CD14-positive monocyte (primary cell): ENCODE results near the gene RFX1. TPM values are rescaled to one million over a fixed set of nuclear protein-coding genes. Genes with fewer than 3 reads are reported as not detected.

Source experiments
- DNase-seq, 3 donors: peaks; one replicate each; pipeline ENCODE4 v3.0.0-alpha.2; 2011 to 2022
- H2AFZ ChIP-seq: 2 replicates; pipeline ENCODE4 v1.6.0; 2012; ENCODE audit warnings: mild to moderate bottlenecking, low read depth, low read length, inconsistent platforms; ENCODE audit not compliant: insufficient read depth, poor library complexity, severe bottlenecking
- H3K27ac ChIP-seq, 2 donors: 1 replicate in 1 of 2; 2 replicates in 1 of 2; pipeline ENCODE4 v1.5.1; 2012 to 2013; ENCODE audit warnings: low read length in 2 of 2, control low read depth in 1 of 2, inconsistent platforms in 1 of 2, low read depth in 1 of 2, mild to moderate bottlenecking in 1 of 2
- H3K27me3 ChIP-seq, 2 donors: one replicate each; pipeline versions ENCODE4 v1.6.0 to v1.6.1; 2011 to 2013; ENCODE audit warnings: low read length in 2 of 2; ENCODE audit not compliant: control insufficient read depth in 2 of 2, insufficient read depth in 2 of 2
- H3K36me3 ChIP-seq, 2 donors: replicated peaks in 1 of 2; 1 replicate in 1 of 2; 2 replicates in 1 of 2; pipeline versions ENCODE4 v1.5.1 to v1.6.1; 2012 to 2013; ENCODE audit warnings: low read length in 2 of 2, control low read depth in 1 of 2, inconsistent platforms in 1 of 2, mild to moderate bottlenecking in 1 of 2; ENCODE audit not compliant: insufficient read depth in 2 of 2, control insufficient read depth in 1 of 2
- H3K4me1 ChIP-seq, 2 donors: 1 replicate in 1 of 2; 2 replicates in 1 of 2; pipeline versions ENCODE4 v1.5.1 to v1.6.1; 2012 to 2013; ENCODE audit warnings: low read length in 2 of 2, control low read depth in 1 of 2, inconsistent platforms in 1 of 2, mild to moderate bottlenecking in 1 of 2, moderate library complexity in 1 of 2; ENCODE audit not compliant: insufficient read depth in 2 of 2, control insufficient read depth in 1 of 2
- H3K4me2 ChIP-seq: replicated peaks from 2 replicates; pipeline ENCODE3; 2012; ENCODE audit warnings: low read length, moderate library complexity, mild to moderate bottlenecking; ENCODE audit not compliant: poor library complexity, severe bottlenecking; ENCODE audit errors: extremely low read depth
- H3K4me3 ChIP-seq, 3 experiments: fragments of 200-600 bp in 1 of 3; sonication (generic) in 1 of 3; replicated peaks in 1 of 3; 1 replicate in 2 of 3; 2 replicates in 1 of 3; pipeline ENCODE4 v1.5.1; 2011 to 2013; ENCODE audit warnings: low read length in 3 of 3, mild to moderate bottlenecking in 3 of 3, control low read depth in 2 of 3, low read depth in 2 of 3, inconsistent platforms in 1 of 3, moderate library complexity in 1 of 3
- H3K79me2 ChIP-seq: 2 replicates; pipeline ENCODE4 v1.6.0; 2012; ENCODE audit warnings: mild to moderate bottlenecking, control low read depth, inconsistent platforms, low read length, moderate library complexity; ENCODE audit not compliant: insufficient read depth
- H3K9ac ChIP-seq: 2 replicates; pipeline ENCODE4 v1.6.0; 2017; ENCODE audit warnings: low read length, mild to moderate bottlenecking; ENCODE audit not compliant: insufficient read depth, poor library complexity, severe bottlenecking
- H3K9me3 ChIP-seq, 2 donors: replicated peaks in 1 of 2; 1 replicate in 1 of 2; 2 replicates in 1 of 2; pipeline versions ENCODE4 v1.5.1 to v1.6.1; 2012 to 2013; ENCODE audit warnings: low read length in 2 of 2, control low read depth in 1 of 2; ENCODE audit not compliant: control insufficient read depth in 1 of 2, insufficient read depth in 1 of 2
- H4K20me1 ChIP-seq: 2 replicates; pipeline ENCODE4 v1.6.0; 2012; ENCODE audit warnings: mild to moderate bottlenecking, low read length, control low read depth, moderate library complexity; ENCODE audit not compliant: insufficient read depth
- H3K27ac Mint-ChIP-seq, 7 donors: one replicate each; pipeline ENCODE4 v1.8.0; 2020; ENCODE audit warnings: mild to moderate bottlenecking in 7 of 7, mixed read lengths in 7 of 7, moderate library complexity in 6 of 7, inconsistent platforms in 2 of 7
- H3K27me3 Mint-ChIP-seq, 3 donors: one replicate each; pipeline ENCODE4 v1.8.0; 2021 to 2022; ENCODE audit warnings: low read depth in 3 of 3, mild to moderate bottlenecking in 3 of 3, mixed read lengths in 3 of 3, moderate library complexity in 3 of 3, inconsistent platforms in 1 of 3
- H3K36me3 Mint-ChIP-seq, 2 donors: one replicate each; pipeline ENCODE4 v1.8.0; 2020; ENCODE audit warnings: mixed read lengths in 2 of 2, inconsistent platforms in 1 of 2, mild to moderate bottlenecking in 1 of 2
- H3K4me1 Mint-ChIP-seq: one replicate; pipeline ENCODE4 v1.8.0; 2020; ENCODE audit warnings: mild to moderate bottlenecking, mixed read lengths
- H3K4me3 Mint-ChIP-seq, 2 donors: one replicate each; pipeline ENCODE4 v1.8.0; 2020; ENCODE audit warnings: mild to moderate bottlenecking in 2 of 2, mixed read lengths in 2 of 2, moderate library complexity in 1 of 2
- H3K9me3 Mint-ChIP-seq, 7 donors: one replicate each; pipeline ENCODE4 v1.8.0; 2020 to 2022; ENCODE audit warnings: mixed read lengths in 7 of 7, mild to moderate bottlenecking in 6 of 7, moderate library complexity in 6 of 7, inconsistent platforms in 2 of 7
- WGBS: methylation state at CpG from one replicate; pipeline ENCODE4 v1.1.5; 2013; ENCODE audit warnings: missing lambda C conversion rate; ENCODE audit not compliant: insufficient coverage; 5-methylcytosine and 5-hydroxymethylcytosine counted together
- intact Hi-C, 2 donors: fragments of 100-400 bp; cut with micrococcal nuclease; formaldehyde crosslinking; loops; one replicate each; pipeline versions ENCODE4 v1.15.0 to v1.15.1; 2023
- polyA plus RNA-seq, 3 donors: library from polyadenylated mRNA; depleted of rRNA in 1 of 3; unstranded in 2 of 3; stranded (reverse) in 1 of 3; fragments of 300-500 nt in 2 of 3; fragments of >200 nt in 1 of 3; fragmentation: Illumina TruSeq in 2 of 3; gene quantifications; 1 replicate in 2 of 3; 2 replicates in 1 of 3; pipeline ENCODE4 v1.2.3, GENCODE V29; 2012 to 2021
- TF ChIP-seq, protein P1 (sequence below): fragments of 200-600 bp; IDR thresholded peaks from one replicate; pipeline ENCODE4 v1.8.0; 2022; ENCODE audit warnings: antibody characterized with exemption, mild to moderate bottlenecking

Gene RFX1
- polyA plus RNA-seq, 3 donors, result 0.89 to 12.8 (median 0.95) TPM

DNA sequence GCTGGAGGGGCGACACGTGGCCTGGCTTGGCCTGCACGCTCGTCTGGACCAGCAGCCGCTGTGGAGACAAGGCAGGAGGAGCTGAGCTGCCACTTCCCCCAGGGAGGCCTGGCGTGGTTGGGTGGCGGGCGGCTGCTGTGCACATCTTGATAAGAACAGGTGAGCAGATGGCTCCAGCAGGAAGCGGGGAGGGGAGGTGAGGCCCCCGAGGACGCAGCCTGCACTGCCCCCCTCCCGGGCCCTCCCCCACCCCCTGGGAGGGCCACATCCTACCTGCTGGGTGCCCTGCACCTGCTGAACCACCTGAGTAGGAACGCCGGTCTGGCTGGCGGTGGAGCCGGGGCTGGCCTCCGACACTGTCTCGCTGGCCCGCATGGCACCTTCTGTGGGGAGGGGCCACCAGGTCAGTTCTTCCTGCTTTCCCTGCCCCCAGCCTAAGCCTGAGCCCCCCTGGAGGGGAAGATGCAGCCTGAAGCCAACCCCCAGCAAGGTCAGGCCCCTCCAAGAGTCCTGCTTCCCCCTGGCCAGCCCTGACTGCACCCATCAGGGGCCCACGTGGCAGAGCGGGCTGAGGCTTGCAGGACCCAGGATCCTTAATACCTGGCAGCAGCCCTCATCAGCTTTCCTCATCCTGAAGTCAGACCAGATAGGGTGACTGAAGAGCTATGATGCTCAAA is 22.8 kb downstream of the RFX1 start:
- Histone ChIP-seq H3K4me1 (peaks cover 62 to 78% of the 10 kb centered on the region in 2 donors), H3K4me3 (no peak overlapping the region), H3K9me3 (no peaks in the 10 kb centered on the region), H3K4me2 (no peak overlapping the region), H3K27ac (no peak overlapping the region), H3K79me2 (peaks cover 4% of the 10 kb centered on the region), H2AFZ (no peak overlapping the region), H3K27me3 (no peaks in the 10 kb centered on the region), H3K36me3 (peaks cover 4 to 25% of the 10 kb centered on the region in 2 donors), H3K9ac (no peak overlapping the region), H4K20me1 (no peaks in the 10 kb centered on the region)
- TF ChIP-seq, protein P1, sequence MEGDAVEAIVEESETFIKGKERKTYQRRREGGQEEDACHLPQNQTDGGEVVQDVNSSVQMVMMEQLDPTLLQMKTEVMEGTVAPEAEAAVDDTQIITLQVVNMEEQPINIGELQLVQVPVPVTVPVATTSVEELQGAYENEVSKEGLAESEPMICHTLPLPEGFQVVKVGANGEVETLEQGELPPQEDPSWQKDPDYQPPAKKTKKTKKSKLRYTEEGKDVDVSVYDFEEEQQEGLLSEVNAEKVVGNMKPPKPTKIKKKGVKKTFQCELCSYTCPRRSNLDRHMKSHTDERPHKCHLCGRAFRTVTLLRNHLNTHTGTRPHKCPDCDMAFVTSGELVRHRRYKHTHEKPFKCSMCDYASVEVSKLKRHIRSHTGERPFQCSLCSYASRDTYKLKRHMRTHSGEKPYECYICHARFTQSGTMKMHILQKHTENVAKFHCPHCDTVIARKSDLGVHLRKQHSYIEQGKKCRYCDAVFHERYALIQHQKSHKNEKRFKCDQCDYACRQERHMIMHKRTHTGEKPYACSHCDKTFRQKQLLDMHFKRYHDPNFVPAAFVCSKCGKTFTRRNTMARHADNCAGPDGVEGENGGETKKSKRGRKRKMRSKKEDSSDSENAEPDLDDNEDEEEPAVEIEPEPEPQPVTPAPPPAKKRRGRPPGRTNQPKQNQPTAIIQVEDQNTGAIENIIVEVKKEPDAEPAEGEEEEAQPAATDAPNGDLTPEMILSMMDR, result no peak
- Mint-ChIP-seq H3K27ac (no peak overlapping the region), H3K27me3 (peaks cover 0 to 3% (median 1%) of the 10 kb centered on the region in 3 donors), H3K4me1 (peaks cover 64% of the 10 kb centered on the region), H3K36me3 (peaks cover 21 to 38% of the 10 kb centered on the region in 2 donors), H3K9me3 (no peaks in the 10 kb centered on the region), H3K4me3 (no peak overlapping the region)
- intact Hi-C loops, result no loop called here
- WGBS, result 83% methylated on average over 15 of the region's 21 CpGs
- DNase-seq, result no peak

GRCh38 chr19:13982773-13983172 is 23.3 kb downstream of the RFX1 start:
- 99% methylated on average over 8 of the region's 9 CpGs for WGBS
- Histone ChIP-seq H3K27ac (no peak overlapping the region), H3K9me3 (no peaks in the 10 kb centered on the region), H3K79me2 (peaks cover 4% of the 10 kb centered on the region), H3K4me2 (no peak overlapping the region), H2AFZ (no peak overlapping the region), H3K27me3 (no peaks in the 10 kb centered on the region), H3K36me3 (peaks cover 3 to 25% of the 10 kb centered on the region in 2 donors), H3K4me1 (peaks cover 62 to 78% of the 10 kb centered on the region in 2 donors), H3K9ac (no peak overlapping the region), H3K4me3 (no peak overlapping the region), H4K20me1 (no peaks in the 10 kb centered on the region)
- Mint-ChIP-seq H3K27me3 (peaks cover 0 to 3% (median 1%) of the 10 kb centered on the region in 3 donors), H3K4me3 (no peak overlapping the region), H3K27ac (peak overlapping the region in 1 of 7 donors; percentile 42), H3K9me3 (no peaks in the 10 kb centered on the region), H3K36me3 (peaks cover 21 to 32% of the 10 kb centered on the region in 2 donors), H3K4me1 (peaks cover 63% of the 10 kb centered on the region)
- DNase-seq, result no peak
- intact Hi-C loops, result no loop called here
- TF ChIP-seq, protein P1, result no peak
